HUES64 (cell line): Measurements from ENCODE around the gene LOX.
A peak's percentile ranks its signal among the peaks of the same experiment; 100 is the strongest.

Source experiments
- H3K27ac ChIP-seq: 2 replicates; pipeline ENCODE4 v1.7.0; 2013; ENCODE audit warnings: low read depth, low read length, inconsistent platforms
- H3K27me3 ChIP-seq: 2 replicates; pipeline ENCODE4 v1.6.1; 2013; ENCODE audit warnings: mild to moderate bottlenecking, low read length; ENCODE audit not compliant: insufficient read depth
- H3K36me3 ChIP-seq: 2 replicates; pipeline ENCODE4 v1.6.1; 2013; ENCODE audit warnings: mild to moderate bottlenecking, low read length; ENCODE audit not compliant: insufficient read depth
- H3K4me1 ChIP-seq: 2 replicates; pipeline ENCODE4 v1.6.1; 2013; ENCODE audit warnings: mild to moderate bottlenecking, low read length, moderate library complexity; ENCODE audit not compliant: insufficient read depth
- H3K4me3 ChIP-seq: 2 replicates; pipeline ENCODE4 v1.5.1; 2013; ENCODE audit warnings: mild to moderate bottlenecking, low read length, moderate library complexity
- H3K9ac ChIP-seq: 2 replicates; pipeline ENCODE4 v1.6.1; 2013; ENCODE audit warnings: mild to moderate bottlenecking, low read depth, low read length
- H3K9me3 ChIP-seq: 2 replicates; pipeline ENCODE4 v1.6.1; 2013; ENCODE audit warnings: low read depth, low read length; ENCODE audit not compliant: insufficient read depth
- WGBS: fragments of 150-250, 120-280 bp; methylation state at CpG from one replicate; pipeline ENCODE4 v1.1.7; 2013; ENCODE audit warnings: missing lambda C conversion rate; 5-methylcytosine and 5-hydroxymethylcytosine counted together

LOX gene

DNA sequence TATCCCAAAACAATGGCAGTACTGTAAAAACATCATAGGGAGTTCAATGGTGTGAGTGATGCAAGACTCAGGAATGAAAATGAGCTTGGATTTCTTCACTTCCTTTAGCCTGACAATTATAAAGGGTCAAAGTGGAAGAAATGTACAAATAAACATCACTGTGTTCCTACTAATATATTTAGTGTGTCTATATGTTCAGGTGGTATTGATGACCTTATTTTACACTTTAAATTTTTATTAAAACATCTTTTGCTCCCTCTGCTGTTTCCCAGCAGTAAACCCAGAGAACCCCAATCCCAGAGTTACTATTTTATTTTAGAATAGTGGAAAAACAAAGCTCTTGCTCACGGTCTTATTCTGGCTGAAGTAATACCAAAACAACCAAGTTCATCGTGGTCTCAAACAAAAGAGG is 2.0 kb downstream of the LOX start:
- Histone ChIP-seq H3K9ac (no peak overlapping the region), H3K4me3 (peak overlapping the region; percentile 70; the same call in 1 of the 2 replicates), H3K9me3 (no peaks in the 10 kb centered on the region), H3K27ac (no peak overlapping the region), H3K36me3 (no peaks in the 10 kb centered on the region), H3K27me3 (peaks cover 46% of the 10 kb centered on the region), H3K4me1 (peaks cover 6% of the 10 kb centered on the region; the same call in 1 of the 2 replicates)
- 85% methylated on average over 2 of the region's 2 CpGs for WGBS

DNA sequence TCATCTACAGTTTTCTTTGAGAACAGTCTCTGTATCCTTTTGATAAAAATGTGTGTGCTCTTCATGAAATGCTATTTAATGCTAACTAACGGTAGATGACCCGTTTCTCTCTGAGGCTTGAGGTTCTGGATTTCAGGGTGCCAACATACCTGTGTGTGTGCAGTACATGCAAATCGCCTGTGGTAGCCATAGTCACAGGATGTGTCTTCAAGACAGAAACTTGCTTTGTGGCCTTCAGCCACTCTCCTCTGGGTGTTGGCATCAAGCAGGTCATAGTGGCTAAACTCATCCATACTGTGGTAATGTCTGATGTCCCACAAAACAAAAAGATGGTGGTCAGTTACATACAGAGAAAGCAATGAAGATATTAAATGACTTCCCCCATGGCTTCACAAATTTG is 4.2 kb downstream of the LOX start:
- H3K27ac ChIP-seq, result no peak overlapping the region
- no peak overlapping the region for H3K9ac ChIP-seq
- 92% methylated on average over 3 of the region's 3 CpGs for WGBS
- H3K36me3 ChIP-seq, result no peaks in the 10 kb centered on the region
- peaks cover 3% of the 10 kb centered on the region; the same call in 1 of the 2 replicates for H3K4me1 ChIP-seq
- peaks cover 35% of the 10 kb centered on the region for H3K27me3 ChIP-seq
- no peaks in the 10 kb centered on the region for H3K9me3 ChIP-seq
- H3K4me3 ChIP-seq, result no peak overlapping the region

- Histone ChIP-seq H3K9me3 (no peaks in the 10 kb centered on the region), H3K4me3 (no peak overlapping the region), H3K36me3 (no peaks in the 10 kb centered on the region), H3K9ac (no peak overlapping the region), H3K4me1 (no peaks in the 10 kb centered on the region), H3K27me3 (peaks cover 27% of the 10 kb centered on the region), H3K27ac (no peak overlapping the region)
- WGBS, result 94% methylated on average over 2 of the region's 2 CpGs
Observed at GRCh38 chr5:122073018-122073417, 5.0 kb downstream of the LOX start.

- no peak overlapping the region for H3K4me3 ChIP-seq
- peaks cover 6% of the 10 kb centered on the region; the same call in 1 of the 2 replicates for H3K4me1 ChIP-seq
- no peaks in the 10 kb centered on the region for H3K27me3 ChIP-seq
- no peak overlapping the region for H3K9ac ChIP-seq
- no peaks in the 10 kb centered on the region for H3K9me3 ChIP-seq
- WGBS, result 86% methylated on average over 1 of the region's 1 CpG
- no peaks in the 10 kb centered on the region for H3K36me3 ChIP-seq
- H3K27ac ChIP-seq, result no peak overlapping the region
Observed at GRCh38 chr5:122067390-122067789, 10.7 kb downstream of the LOX start.

DNA sequence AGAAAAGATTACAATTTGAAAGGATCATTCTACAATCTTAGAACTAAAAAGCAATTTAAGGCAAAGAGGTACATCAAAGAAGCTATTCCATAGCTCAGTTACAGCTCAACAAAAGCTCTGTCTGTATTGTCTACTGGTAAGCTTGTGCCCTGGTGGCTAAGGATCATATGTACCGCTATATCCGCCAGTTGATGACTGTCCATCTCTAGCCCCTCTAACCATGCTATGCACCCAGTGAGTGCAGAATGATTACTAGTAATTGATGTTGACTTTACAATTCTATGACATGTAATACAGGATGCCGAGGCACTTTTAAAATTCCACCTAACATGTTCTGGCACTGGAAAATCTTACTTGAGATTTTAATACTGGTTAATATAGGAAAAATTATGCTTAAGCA is 13.1 kb downstream of the LOX start:
- 95% methylated on average over 2 of the region's 3 CpGs for WGBS
- H3K4me3 ChIP-seq, result no peak overlapping the region
- no peak overlapping the region for H3K9ac ChIP-seq
- H3K27ac ChIP-seq, result no peak overlapping the region
- H3K27me3 ChIP-seq, result no peaks in the 10 kb centered on the region
- no peaks in the 10 kb centered on the region for H3K9me3 ChIP-seq
- H3K36me3 ChIP-seq, result no peaks in the 10 kb centered on the region
- H3K4me1 ChIP-seq, result peaks cover 6% of the 10 kb centered on the region; the same call in 1 of the 2 replicates

- Histone ChIP-seq H3K4me3 (no peak overlapping the region), H3K9me3 (no peaks in the 10 kb centered on the region), H3K4me1 (peaks cover 6% of the 10 kb centered on the region; the same call in 1 of the 2 replicates), H3K27me3 (no peaks in the 10 kb centered on the region), H3K9ac (no peak overlapping the region), H3K36me3 (no peaks in the 10 kb centered on the region), H3K27ac (no peak overlapping the region)
- WGBS, result 100% methylated on average over 1 of the region's 1 CpG
Observed at GRCh38 chr5:122063836-122064235, 14.2 kb downstream of the LOX start.

GRCh38 chr5:122062205-122062604 is 15.9 kb downstream of the LOX start:
- WGBS, result no CpG with 5 or more reads among the region's 1 CpG
- Histone ChIP-seq H3K27ac (no peak overlapping the region), H3K9ac (no peak overlapping the region), H3K9me3 (no peaks in the 10 kb centered on the region), H3K36me3 (no peaks in the 10 kb centered on the region), H3K4me1 (no peaks in the 10 kb centered on the region), H3K27me3 (no peaks in the 10 kb centered on the region), H3K4me3 (no peak overlapping the region)

DNA sequence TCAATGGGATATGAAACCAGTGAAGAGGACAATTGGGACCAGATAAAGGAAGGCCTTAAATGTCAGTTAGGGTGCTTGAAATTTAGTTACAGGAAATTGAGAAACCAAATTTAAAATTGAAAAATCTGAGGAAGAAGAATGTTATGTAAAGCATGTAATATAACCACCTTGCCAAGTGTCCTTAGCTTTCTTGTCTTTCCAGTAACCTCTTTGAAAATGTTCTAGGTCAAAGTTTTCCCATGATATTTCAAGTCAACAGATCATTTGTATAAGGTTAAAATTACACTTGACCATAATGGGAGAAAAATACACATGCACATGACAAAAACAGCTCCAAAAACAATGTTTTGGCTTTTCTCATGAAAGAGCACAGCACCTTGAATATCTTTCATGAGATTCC is 21.1 kb downstream of the LOX start:
- Histone ChIP-seq H3K9ac (no peak overlapping the region), H3K4me1 (no peaks in the 10 kb centered on the region), H3K9me3 (no peaks in the 10 kb centered on the region)

DNA sequence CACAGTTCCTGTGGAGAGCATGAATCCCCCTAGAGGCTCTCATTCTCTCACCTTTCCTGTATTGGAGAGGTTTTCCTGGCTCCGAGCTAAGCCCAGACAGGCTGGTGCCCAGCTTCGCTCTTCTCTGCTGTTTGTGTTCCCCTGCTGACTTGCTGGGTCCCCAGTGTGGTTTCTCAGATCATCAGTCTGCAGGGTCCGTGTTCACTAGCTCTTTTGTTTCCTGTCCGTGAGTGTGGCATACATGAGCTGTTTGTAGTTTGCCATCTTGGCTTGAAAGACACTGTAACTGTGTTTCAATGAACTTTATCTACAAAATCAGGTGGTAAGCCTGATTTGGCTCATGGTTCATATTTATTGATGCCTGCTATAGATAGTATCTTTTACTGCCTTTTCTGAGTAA is 23.8 kb downstream of the LOX start:
- no peak overlapping the region for H3K9ac ChIP-seq
- 90% methylated on average over 4 of the region's 4 CpGs for WGBS

More for the DNA sequence above, 21.1 kb downstream of the LOX start:
- no peaks in the 10 kb centered on the region for H3K36me3 ChIP-seq
- no peaks in the 10 kb centered on the region for H3K27me3 ChIP-seq
- H3K27ac ChIP-seq, result no peak overlapping the region
- H3K4me3 ChIP-seq, result no peak overlapping the region

DNA sequence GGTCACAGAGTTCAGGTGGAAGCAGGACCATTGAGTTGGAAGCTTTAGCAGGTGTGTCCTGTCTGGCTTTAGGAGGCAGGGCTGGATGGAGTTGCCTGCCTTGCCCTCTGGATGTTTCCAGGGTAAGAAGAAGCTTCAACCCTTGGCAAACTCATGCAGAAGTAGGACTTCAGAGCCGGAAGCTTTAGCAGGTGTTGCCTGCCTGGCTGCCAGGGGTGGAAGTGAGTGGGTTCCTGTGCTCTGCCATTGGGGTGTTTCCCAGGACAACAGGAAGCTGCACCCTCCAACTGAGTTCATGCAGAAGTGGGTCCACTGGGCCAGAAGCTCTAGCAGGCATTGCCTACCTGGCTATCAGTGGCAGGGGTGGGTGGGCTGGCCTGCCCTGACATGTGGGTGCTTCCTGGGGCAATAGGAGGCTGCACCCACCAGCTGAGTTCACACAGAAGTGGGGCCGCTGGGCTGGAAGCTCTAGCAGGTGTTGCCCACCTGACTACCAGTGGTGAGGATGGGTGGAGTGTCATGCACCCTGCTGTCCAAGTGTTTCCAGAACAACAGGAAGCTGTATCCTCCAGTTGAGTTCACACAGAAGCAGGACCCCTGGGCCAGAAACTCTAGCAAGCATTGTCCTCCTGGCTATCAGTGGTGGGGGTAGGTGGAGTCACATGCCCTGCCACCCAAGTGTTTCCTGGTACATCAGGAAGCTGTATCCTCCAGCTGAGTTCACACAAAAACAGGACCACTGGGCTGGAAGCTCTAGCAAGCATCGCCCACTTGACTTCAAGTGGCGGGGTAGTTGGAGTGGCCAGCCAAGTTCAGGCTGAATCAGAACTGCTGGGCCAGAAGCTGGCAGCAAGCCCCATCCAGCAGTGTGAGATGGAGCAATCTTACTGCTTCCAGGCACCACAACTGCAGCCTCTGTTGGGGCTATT is 24.6 kb downstream of the LOX start:
- Histone ChIP-seq H3K36me3 (no peaks in the 10 kb centered on the region), H3K4me1 (no peaks in the 10 kb centered on the region), H3K9me3 (no peaks in the 10 kb centered on the region), H3K9ac (no peak overlapping the region), H3K4me3 (no peak overlapping the region), H3K27ac (no peak overlapping the region), H3K27me3 (no peaks in the 10 kb centered on the region)
- 93% methylated on average over 4 of the region's 4 CpGs for WGBS

More for the DNA sequence above, 23.8 kb downstream of the LOX start:
- H3K27me3 ChIP-seq, result no peaks in the 10 kb centered on the region
- H3K4me3 ChIP-seq, result no peak overlapping the region
- no peaks in the 10 kb centered on the region for H3K9me3 ChIP-seq
- H3K4me1 ChIP-seq, result no peaks in the 10 kb centered on the region
- H3K36me3 ChIP-seq, result no peaks in the 10 kb centered on the region
- H3K27ac ChIP-seq, result no peak overlapping the region

DNA sequence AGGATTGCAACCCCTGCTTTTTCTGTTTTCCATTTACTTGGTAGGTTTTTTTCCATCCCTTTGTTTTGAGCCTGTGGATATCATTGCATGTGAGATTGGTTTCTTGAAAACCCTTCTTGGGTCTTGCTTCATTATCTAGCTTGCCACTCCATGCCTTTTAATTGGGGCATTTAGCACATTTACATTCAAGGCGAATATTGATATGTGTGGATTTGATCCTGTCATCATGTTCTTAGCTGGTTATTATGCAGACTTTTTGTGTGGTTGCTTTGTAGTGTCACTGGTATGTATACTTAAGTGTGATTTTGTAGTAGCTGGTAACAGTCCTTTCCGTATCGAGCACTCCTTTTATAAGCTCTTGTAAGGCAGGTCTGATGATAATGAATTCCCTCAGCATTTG is 26.5 kb downstream of the LOX start:
- no peaks in the 10 kb centered on the region for H3K27me3 ChIP-seq
- no peaks in the 10 kb centered on the region for H3K9me3 ChIP-seq
- no peak overlapping the region for H3K4me3 ChIP-seq
- no peak overlapping the region for H3K27ac ChIP-seq
- H3K9ac ChIP-seq, result no peak overlapping the region
- 95% methylated on average over 3 of the region's 3 CpGs for WGBS
- no peaks in the 10 kb centered on the region for H3K36me3 ChIP-seq
- no peaks in the 10 kb centered on the region for H3K4me1 ChIP-seq
